ENCODE measurements around the gene KRT77.

DNA sequence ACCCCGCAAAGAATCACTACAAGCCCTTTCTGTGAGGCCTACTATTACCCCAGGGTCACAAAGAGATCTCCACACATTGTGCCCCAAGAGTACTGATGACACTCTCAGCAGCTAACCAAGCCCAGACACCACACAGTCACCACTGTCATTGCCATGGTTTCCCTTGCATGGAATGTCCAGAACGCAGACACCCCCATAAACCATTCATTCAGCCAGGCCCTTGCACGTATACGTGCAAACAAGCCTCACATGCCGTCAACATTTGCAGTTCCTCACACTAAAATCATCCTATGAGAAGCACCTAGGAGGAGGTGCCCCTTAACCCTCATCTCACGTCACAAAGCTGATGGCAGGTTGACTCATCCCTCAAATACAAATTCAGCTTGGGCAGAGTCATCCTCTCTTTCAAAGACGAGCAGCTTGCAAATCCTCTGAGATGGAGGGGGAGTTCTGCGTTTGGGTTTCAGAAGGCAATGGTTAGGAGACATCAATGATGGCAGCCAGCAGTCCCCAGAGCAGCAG, 17.1 kb upstream of the KRT77 start:
- TF ChIP-seq, protein P1, sequence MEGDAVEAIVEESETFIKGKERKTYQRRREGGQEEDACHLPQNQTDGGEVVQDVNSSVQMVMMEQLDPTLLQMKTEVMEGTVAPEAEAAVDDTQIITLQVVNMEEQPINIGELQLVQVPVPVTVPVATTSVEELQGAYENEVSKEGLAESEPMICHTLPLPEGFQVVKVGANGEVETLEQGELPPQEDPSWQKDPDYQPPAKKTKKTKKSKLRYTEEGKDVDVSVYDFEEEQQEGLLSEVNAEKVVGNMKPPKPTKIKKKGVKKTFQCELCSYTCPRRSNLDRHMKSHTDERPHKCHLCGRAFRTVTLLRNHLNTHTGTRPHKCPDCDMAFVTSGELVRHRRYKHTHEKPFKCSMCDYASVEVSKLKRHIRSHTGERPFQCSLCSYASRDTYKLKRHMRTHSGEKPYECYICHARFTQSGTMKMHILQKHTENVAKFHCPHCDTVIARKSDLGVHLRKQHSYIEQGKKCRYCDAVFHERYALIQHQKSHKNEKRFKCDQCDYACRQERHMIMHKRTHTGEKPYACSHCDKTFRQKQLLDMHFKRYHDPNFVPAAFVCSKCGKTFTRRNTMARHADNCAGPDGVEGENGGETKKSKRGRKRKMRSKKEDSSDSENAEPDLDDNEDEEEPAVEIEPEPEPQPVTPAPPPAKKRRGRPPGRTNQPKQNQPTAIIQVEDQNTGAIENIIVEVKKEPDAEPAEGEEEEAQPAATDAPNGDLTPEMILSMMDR (IDR thresholded peaks at IDR 0.05): no peak
- no peak for TF ChIP-seq POLR2A (IDR thresholded peaks at IDR 0.05)
